Stimulated activated CD4-positive, alpha-beta T cell treated with anti-CD3 and anti-CD28 coated beads, Interleukin-15, amount 100 ng/mL, for 24 hours (primary cell): Measurements from ENCODE around the gene TMA7B.

Experiments used
- DNase-seq: peaks from one replicate; pipeline ENCODE4 v3.0.0-alpha.2; 2020

Gene TMA7B

GRCh38 chr22:39959640-39960447, at the start of gene TMA7B:
TMA7B (plus strand) TSS chr22:39960397; CDS start chr22:39964375, 3,978 bp downstream.
- peak; percentile 56 for DNase-seq

- no peak for DNase-seq
These were observed 49.2 kb upstream of the TMA7B start for GRCh38 chr22:39910876-39911613.

- no peak for DNase-seq
These were observed 46.9 kb upstream of the TMA7B start for GRCh38 chr22:39913321-39913720.

GRCh38 chr22:39913886-39914285, 46.3 kb upstream of the TMA7B start:
- DNase-seq: no peak

- DNase-seq: no peak
These were observed 45.6 kb upstream of the TMA7B start for GRCh38 chr22:39914584-39914983.

GRCh38 chr22:39915295-39915726, 44.9 kb upstream of the TMA7B start:
- DNase-seq: no peak

GRCh38 chr22:39916496-39916895, 43.7 kb upstream of the TMA7B start:
- no peak for DNase-seq

GRCh38 chr22:39917197-39917643, 43.0 kb upstream of the TMA7B start:
- DNase-seq: no peak

GRCh38 chr22:39917776-39918495, 42.3 kb upstream of the TMA7B start:
- DNase-seq: no peak

GRCh38 chr22:39920134-39920743, 40.0 kb upstream of the TMA7B start:
- peak; percentile 84 for DNase-seq

GRCh38 chr22:39923696-39924095, 36.5 kb upstream of the TMA7B start:
- DNase-seq: no peak

GRCh38 chr22:39924286-39924685, 35.9 kb upstream of the TMA7B start:
- DNase-seq: no peak

GRCh38 chr22:39925273-39925672, 34.9 kb upstream of the TMA7B start:
- no peak for DNase-seq

GRCh38 chr22:39925909-39926679, 34.1 kb upstream of the TMA7B start:
- DNase-seq: no peak

GRCh38 chr22:39926753-39927152, 33.4 kb upstream of the TMA7B start:
- DNase-seq: no peak

GRCh38 chr22:39927544-39927943, 32.7 kb upstream of the TMA7B start:
- DNase-seq: peak; percentile 64

GRCh38 chr22:39928536-39929520, 31.4 kb upstream of the TMA7B start:
- DNase-seq: no peak

GRCh38 chr22:39931251-39931650, 28.9 kb upstream of the TMA7B start:
- DNase-seq: no peak

GRCh38 chr22:39932166-39932565, 28.0 kb upstream of the TMA7B start:
- no peak for DNase-seq

GRCh38 chr22:39932918-39933649, 27.1 kb upstream of the TMA7B start:
- DNase-seq: peak; percentile 76
